ENCODE data around the gene CTDSPL. TPM values are rescaled to one million over a fixed set of nuclear protein-coding genes. Genes with fewer than 3 reads are reported as not detected.

CTDSPL gene
- total and polyA plus RNA-seq, 2 of the 13 experiments (the other 11 are each of a cell fraction or from before 2014, with no cell fraction given), result 26.1 to 142 TPM

- no peak for TF ChIP-seq ZFP37 (CRISPR knock-in tag; IDR thresholded peaks at IDR 0.05; ENCODE audit: borderline replicate concordance)
- peak; percentile 32; the same call in 1 of the 2 replicates for TF ChIP-seq AHR (CRISPR knock-in tag; IDR thresholded peaks at IDR 0.05)
- peak; percentile 49 for TF ChIP-seq ZNF687 (CRISPR knock-in tag; IDR thresholded peaks at IDR 0.05)
- 0 out of 2 replicates have a peak, but pooled peaks have one; percentile 48 for TF ChIP-seq MYC (CRISPR knock-in tag; IDR thresholded peaks at IDR 0.05; ENCODE audit: borderline replicate concordance)
- no peak for TF ChIP-seq ZNF101 (CRISPR knock-in tag; IDR thresholded peaks at IDR 0.05; ENCODE audit: borderline replicate concordance, low read depth)
- TF ChIP-seq ZNF589 (CRISPR knock-in tag; conservative IDR thresholded peaks at IDR 0.05), result no peak
- 0 out of 2 replicates have a peak, but pooled peaks have one; percentile 6 for TF ChIP-seq HOMEZ (CRISPR knock-in tag; IDR thresholded peaks at IDR 0.05; ENCODE audit: low read depth)
- TF ChIP-seq ZBTB43 (CRISPR knock-in tag; conservative IDR thresholded peaks at IDR 0.05), result no peak
- TF ChIP-seq PBX3 (CRISPR knock-in tag; IDR thresholded peaks at IDR 0.05; ENCODE audit: borderline replicate concordance), result no peak
- no peak for TF ChIP-seq ZNF383 (CRISPR knock-in tag; IDR thresholded peaks at IDR 0.05; ENCODE audit: borderline replicate concordance)
- no peak for TF ChIP-seq DMAP1 (CRISPR knock-in tag; IDR thresholded peaks at IDR 0.05)
- no peak for TF ChIP-seq RBFOX2 (IDR thresholded peaks at IDR 0.05; ENCODE audit: low read depth, low read length)
- no peak for TF ChIP-seq PRDM15 (CRISPR knock-in tag; IDR thresholded peaks at IDR 0.05)
- peak; percentile 81; the same call in 1 of the 2 replicates for TF ChIP-seq ZSCAN21 (CRISPR knock-in tag; IDR thresholded peaks at IDR 0.05; ENCODE audit: borderline replicate concordance)
- peak; percentile 68; the same call in 1 of the 2 replicates for TF ChIP-seq ZNF572 (CRISPR knock-in tag; IDR thresholded peaks at IDR 0.05)
- TF ChIP-seq ZNF136 (CRISPR knock-in tag; IDR thresholded peaks at IDR 0.05; ENCODE audit: low read depth), result no peak
- TF ChIP-seq ARNT2 (CRISPR knock-in tag; IDR thresholded peaks at IDR 0.05; ENCODE audit: low read depth), result peak; percentile 44; the same call in 1 of the 2 replicates
- peak; percentile 37; the same call in 1 of the 2 replicates for TF ChIP-seq ELF3 (CRISPR knock-in tag; IDR thresholded peaks at IDR 0.05)
These were observed 141.7 kb downstream of the CTDSPL start (continued) for GRCh38 chr3:38003371-38003816.

Measured in HepG2 (cell line).